ACC112 (cell line): ENCODE results near the gene TMEM131.
"Not testable (repeated sequence)": the region's sequence is repeated elsewhere in the genome, so short reads cannot be mapped to it uniquely, and the experiment has no call there.

Experiments used
- H2AFZ ChIP-seq: fragments of 200-600 bp; sonication (generic); one replicate; pipeline ENCODE4 v1.6.0; 2017; ENCODE audit warnings: antibody characterized with exemption, low read length; ENCODE audit not compliant: unreplicated experiment
- H3K27ac ChIP-seq: fragments of 200-600 bp; sonication (generic); 2 replicates; pipeline ENCODE4 v1.5.1; 2014; ENCODE audit warnings: low read depth, mild to moderate bottlenecking, antibody characterized with exemption, low read length, moderate library complexity
- H3K27me3 ChIP-seq: fragments of 200-600 bp; sonication (generic); 2 replicates; pipeline ENCODE4 v1.6.1; 2014; ENCODE audit warnings: mild to moderate bottlenecking, antibody characterized with exemption, low read length, moderate library complexity, mixed read lengths; ENCODE audit not compliant: insufficient read depth
- H3K36me3 ChIP-seq: fragments of 200-600 bp; sonication (generic); 2 replicates; pipeline ENCODE4 v1.6.1; 2016; ENCODE audit warnings: mild to moderate bottlenecking, antibody characterized with exemption, low read length, moderate library complexity, mixed read lengths; ENCODE audit not compliant: insufficient read depth
- H3K4me1 ChIP-seq: fragments of 200-600 bp; sonication (generic); one replicate; pipeline ENCODE4 v1.6.1; 2016; ENCODE audit warnings: low read length, mixed read lengths; ENCODE audit not compliant: insufficient read depth, unreplicated experiment, control insufficient read depth
- H3K4me3 ChIP-seq: fragments of 200-600 bp; sonication (generic); 2 replicates; pipeline ENCODE4 v1.5.1; 2014; ENCODE audit warnings: mild to moderate bottlenecking, low read depth, low read length
- H3K79me2 ChIP-seq: fragments of 200-600 bp; sonication (generic); one replicate; pipeline ENCODE4 v1.6.0; 2016; ENCODE audit warnings: low read length; ENCODE audit not compliant: control insufficient read depth, unreplicated experiment, insufficient read depth

The TMEM131 gene

GRCh38 chr2:97714084-97714949, 281.4 kb downstream of the TMEM131 start:
- Histone ChIP-seq H2AFZ (no peak overlapping the region), H3K27ac (no peak overlapping the region), H3K4me1 (no peaks in the 10 kb centered on the region), H3K36me3 (no peaks in the 10 kb centered on the region), H3K79me2 (no peaks in the 10 kb centered on the region), H3K4me3 (no peak overlapping the region), H3K27me3 (no peaks in the 10 kb centered on the region; the same call in 1 of the 2 replicates)

DNA sequence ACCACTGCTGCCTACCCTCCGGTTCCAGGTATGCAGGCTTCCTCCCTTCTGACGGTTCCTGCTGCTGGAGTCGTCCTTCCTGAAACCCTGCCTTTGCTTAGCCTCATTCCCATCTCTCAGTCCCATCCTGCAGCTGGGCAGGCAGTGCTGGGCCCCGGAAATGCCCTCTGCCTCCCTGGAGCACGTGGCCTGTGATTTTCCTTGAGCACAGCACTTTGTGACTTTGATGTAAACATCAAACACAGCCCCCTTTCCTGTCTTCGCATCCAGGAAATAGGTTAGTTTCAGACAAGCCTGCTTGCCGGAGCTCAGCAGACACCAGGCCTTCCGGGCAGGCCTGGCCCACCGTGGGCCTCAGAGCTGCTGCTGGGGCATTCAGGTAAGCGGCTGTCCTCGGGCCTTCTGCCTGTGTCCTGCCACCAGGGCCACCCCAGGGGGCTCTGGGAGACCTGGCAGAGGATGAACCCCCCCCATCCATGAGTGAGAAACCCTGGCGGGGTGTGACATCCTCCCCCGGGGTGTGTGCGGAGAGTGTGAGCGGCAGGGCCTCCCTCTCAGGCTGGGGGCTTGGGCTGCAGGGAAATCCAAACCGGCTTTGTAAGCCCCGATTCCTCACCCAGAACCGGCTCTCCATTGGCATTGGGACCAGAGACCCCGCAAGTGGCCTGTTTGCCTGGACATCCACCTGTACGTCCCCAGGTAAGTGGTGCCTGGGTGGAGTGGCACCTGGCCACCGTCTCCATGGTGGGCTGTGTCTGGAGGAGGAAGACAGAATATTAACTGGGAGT, 282.3 kb downstream of the TMEM131 start, which contains the start of gene ZAP70:
ZAP70 (plus strand) TSS at position 281 of the 788 bp plus-strand sequence. CDS start 10,461 bp downstream, outside the sequence.
- Histone ChIP-seq H3K4me3 (no peak within 1 kb of the TSS), H3K4me1 (no peaks in the 10 kb centered on the region), H3K79me2 (no peaks in the 10 kb centered on the region), H3K27ac (no peak within 1 kb of the TSS), H3K27me3 (peaks cover 5% of the 10 kb centered on the region; the same call in 1 of the 2 replicates), H3K36me3 (no peaks in the 10 kb centered on the region), H2AFZ (no peak within 1 kb of the TSS)

DNA sequence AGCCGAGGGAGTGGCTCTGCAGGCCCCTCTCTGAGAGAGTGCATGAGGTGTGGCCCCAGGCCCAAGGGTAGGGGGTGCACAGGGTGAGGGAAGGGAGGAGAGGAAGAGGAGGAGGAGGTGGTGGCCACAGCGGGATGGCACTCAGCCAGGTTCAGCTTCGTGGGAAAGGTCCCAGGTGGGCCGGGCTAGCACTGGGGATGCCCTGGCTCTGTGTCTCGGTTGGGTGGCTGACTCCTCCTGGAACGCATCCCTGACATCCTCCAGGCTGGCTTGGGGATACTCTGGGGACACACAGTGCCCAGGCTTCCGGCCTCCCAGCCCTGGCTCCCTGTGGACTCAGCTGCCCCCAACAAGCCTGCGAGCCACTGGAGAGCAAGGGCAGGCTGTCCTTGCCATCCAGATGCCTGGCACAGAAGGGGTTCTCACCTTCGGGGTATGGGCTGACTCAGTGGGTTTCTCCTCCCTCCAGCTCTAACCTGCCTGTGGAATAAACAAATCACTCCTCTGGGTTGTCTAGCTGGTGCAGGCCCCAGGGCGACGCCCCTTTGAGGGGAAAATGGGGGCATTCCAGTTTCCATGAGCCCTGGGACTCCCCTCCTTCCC, 283.0 kb downstream of the TMEM131 start:
- no peaks in the 10 kb centered on the region for H3K79me2 ChIP-seq
- H2AFZ ChIP-seq = no peak overlapping the region
- H3K4me3 ChIP-seq = no peak overlapping the region
- no peaks in the 10 kb centered on the region for H3K36me3 ChIP-seq
- H3K4me1 ChIP-seq = no peaks in the 10 kb centered on the region
- no peak overlapping the region for H3K27ac ChIP-seq
- peaks cover 11% of the 10 kb centered on the region for H3K27me3 ChIP-seq

DNA sequence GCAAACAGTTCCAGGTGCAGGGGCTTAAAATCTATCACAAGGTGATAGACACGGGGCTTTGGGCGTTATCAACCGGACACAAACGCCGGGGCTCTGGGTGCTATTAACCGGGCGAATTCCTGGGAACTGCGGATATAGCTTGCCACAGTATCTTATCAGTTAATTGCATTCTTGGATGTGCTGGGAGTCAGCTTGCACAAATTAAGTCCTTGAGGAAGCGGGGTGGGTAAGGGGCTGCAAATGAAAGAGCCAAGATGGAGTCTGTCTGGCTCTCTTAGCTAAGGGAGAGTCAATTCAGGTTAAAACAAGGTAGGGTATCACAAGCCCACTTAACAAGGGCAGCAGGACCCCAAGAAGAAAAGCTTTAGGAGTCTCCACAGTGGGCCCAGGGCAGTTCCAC, 283.6 kb downstream of the TMEM131 start:
- not testable (repeated sequence) for H3K27ac ChIP-seq, H3K4me1 ChIP-seq, H3K79me2 ChIP-seq, H3K4me3 ChIP-seq, H2AFZ ChIP-seq, H3K36me3 ChIP-seq
- peaks cover 16% of the 10 kb centered on the region for H3K27me3 ChIP-seq

DNA sequence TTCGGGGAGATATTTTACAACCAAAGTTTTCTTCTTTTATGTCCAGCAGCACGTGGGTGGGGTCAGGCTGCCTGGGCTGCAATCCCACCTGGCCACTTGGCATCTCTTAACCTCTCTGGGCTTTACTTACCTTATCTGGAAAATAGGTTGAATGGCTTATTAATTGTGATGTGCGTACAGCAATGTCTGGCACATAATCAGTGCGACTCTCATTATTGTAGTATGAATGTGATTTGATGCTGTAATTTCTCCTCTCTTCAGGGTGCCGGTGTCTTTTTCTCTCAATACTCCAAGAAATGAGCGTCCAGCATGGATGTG, 284.4 kb downstream of the TMEM131 start:
- no peaks in the 10 kb centered on the region for H3K36me3 ChIP-seq
- no peaks in the 10 kb centered on the region for H3K79me2 ChIP-seq
- H2AFZ ChIP-seq = no peak overlapping the region
- no peak overlapping the region for H3K4me3 ChIP-seq
- no peaks in the 10 kb centered on the region for H3K4me1 ChIP-seq
- peaks cover 16% of the 10 kb centered on the region for H3K27me3 ChIP-seq
- no peak overlapping the region for H3K27ac ChIP-seq

GRCh38 chr2:97708608-97709007, 287.1 kb downstream of the TMEM131 start:
- peaks cover 16% of the 10 kb centered on the region for H3K27me3 ChIP-seq
- no peak overlapping the region for H2AFZ ChIP-seq
- H3K79me2 ChIP-seq = no peaks in the 10 kb centered on the region
- H3K27ac ChIP-seq = no peak overlapping the region
- H3K4me3 ChIP-seq = no peak overlapping the region
- H3K36me3 ChIP-seq = no peaks in the 10 kb centered on the region
- H3K4me1 ChIP-seq = no peaks in the 10 kb centered on the region

GRCh38 chr2:97708048-97708380, 287.7 kb downstream of the TMEM131 start:
- Histone ChIP-seq H3K79me2 (no peaks in the 10 kb centered on the region), H2AFZ (no peak overlapping the region), H3K4me3 (no peak overlapping the region), H3K27me3 (peaks cover 16% of the 10 kb centered on the region), H3K27ac (no peak overlapping the region), H3K36me3 (no peaks in the 10 kb centered on the region), H3K4me1 (no peaks in the 10 kb centered on the region)

GRCh38 chr2:97707362-97708047, 288.2 kb downstream of the TMEM131 start:
- no peaks in the 10 kb centered on the region for H3K36me3 ChIP-seq
- H3K4me1 ChIP-seq = no peaks in the 10 kb centered on the region
- no peaks in the 10 kb centered on the region for H3K79me2 ChIP-seq
- peaks cover 16% of the 10 kb centered on the region for H3K27me3 ChIP-seq
- H2AFZ ChIP-seq = no peak overlapping the region
- H3K4me3 ChIP-seq = no peak overlapping the region
- H3K27ac ChIP-seq = no peak overlapping the region

- no peak overlapping the region for H2AFZ ChIP-seq
- H3K27me3 ChIP-seq = peaks cover 16% of the 10 kb centered on the region
- H3K4me3 ChIP-seq = no peak overlapping the region
- no peaks in the 10 kb centered on the region for H3K79me2 ChIP-seq
- no peaks in the 10 kb centered on the region for H3K4me1 ChIP-seq
- H3K27ac ChIP-seq = no peak overlapping the region
- no peaks in the 10 kb centered on the region for H3K36me3 ChIP-seq
Measured at GRCh38 chr2:97706708-97707345, 288.9 kb downstream of the TMEM131 start.
